ENCODE measurements around the gene GOLGA8N.
"Not testable (repeated sequence)": the region's sequence is repeated elsewhere in the genome, so short reads cannot be mapped to it uniquely, and the experiment has no call there.

Gene GOLGA8N

DNA sequence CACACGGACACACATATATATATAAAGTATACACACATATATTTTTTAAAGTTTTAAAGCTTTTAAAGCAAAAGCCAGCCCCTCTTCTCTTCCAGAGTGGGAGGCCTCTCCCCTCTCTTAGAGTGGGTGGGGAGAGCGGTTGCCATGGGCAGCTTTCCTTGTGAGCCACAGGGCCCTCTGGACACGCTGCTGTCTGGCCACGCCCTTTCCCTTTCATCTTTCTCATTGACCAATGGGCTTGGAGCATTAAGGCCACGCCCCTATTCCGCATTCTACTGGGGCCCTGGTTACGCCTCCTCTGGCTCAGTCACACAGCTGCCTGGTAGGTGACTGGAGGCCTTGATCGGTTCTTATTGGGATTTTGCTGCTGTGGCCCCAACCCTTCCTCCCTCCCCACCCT is at the start of gene GOLGA8N:
TSS of gene GOLGA8N (plus strand) at position 306 of the 400 bp plus-strand sequence.
- not testable (repeated sequence) for H3K4me3 ChIP-seq (ENCODE audit: low read length)

GRCh38 chr15:32543456-32543855 is 49.8 kb upstream of the GOLGA8N start:
- not testable (repeated sequence) for H3K4me3 ChIP-seq (ENCODE audit: low read length)

- H3K4me3 ChIP-seq (ENCODE audit: low read length) = not testable (repeated sequence)
These were observed 48.1 kb upstream of the GOLGA8N start for GRCh38 chr15:32545129-32545528.

DNA sequence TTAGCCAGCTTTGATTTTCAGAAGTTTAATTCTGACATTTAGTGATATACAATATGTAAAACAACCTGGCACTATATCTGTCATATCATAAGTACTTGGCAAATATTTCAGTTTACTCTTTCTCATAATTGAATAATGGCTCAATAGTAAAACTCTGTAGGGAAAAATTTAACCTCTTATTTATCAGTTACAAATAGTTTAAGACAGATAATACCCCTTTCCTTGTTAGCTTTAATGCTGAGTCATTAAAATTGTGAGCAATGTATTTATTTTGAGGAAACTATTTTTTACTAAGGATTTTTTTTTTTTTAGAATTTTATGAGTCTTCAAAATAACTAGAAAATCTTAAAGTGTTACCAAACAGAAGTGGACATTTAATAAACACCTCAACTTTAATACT is 38.7 kb upstream of the GOLGA8N start:
- not testable (repeated sequence) for H3K4me3 ChIP-seq (ENCODE audit: low read length)

GRCh38 chr15:32562198-32562597 is 31.1 kb upstream of the GOLGA8N start:
- H3K4me3 ChIP-seq (ENCODE audit: low read length) = not testable (repeated sequence)

DNA sequence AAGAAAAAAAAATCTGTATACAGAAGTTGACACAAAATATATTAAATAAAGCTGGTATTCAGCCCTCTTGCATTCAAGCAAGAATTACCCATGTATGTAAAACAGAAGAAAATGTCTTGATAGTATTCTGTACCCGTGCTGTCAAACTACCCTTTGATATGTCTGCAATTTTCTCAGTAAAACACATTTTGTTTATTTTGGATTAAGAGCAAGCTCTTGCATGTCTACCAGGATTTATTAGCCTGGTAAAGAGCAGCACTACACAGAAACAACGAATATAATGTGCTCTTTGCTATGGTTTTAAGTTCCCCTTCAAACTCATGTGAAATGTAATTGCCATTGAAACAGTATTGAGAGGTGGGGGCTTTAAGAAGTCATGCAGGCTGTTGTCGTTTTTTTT is 24.3 kb upstream of the GOLGA8N start:
- not testable (repeated sequence) for H3K4me3 ChIP-seq (ENCODE audit: low read length)

- not testable (repeated sequence) for H3K4me3 ChIP-seq (ENCODE audit: low read length)
These were observed 14.8 kb upstream of the GOLGA8N start for GRCh38 chr15:32578482-32578881.

DNA sequence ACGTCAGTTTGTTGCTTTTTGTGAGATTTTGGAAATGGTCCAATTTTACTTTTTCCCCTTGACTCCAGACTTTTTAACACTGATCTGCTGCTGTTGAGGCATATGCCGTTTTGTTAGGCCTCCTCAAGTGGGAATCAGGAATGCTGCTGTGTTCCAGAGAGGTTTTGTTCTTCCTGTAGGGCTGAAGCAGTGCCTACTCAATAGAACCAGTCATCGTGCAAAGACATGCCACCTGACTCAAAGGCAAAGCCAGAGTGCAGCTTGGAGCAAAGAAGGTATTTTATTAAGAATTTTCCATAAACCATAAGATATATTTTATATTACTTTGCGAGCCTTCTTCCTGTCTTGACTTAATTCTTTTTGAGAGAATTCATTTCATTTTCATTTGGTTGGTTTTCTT is 7.4 kb upstream of the GOLGA8N start:
- not testable (repeated sequence) for H3K4me3 ChIP-seq (ENCODE audit: low read length)

GRCh38 chr15:32609518-32609917 is 16.3 kb downstream of the GOLGA8N start:
- H3K4me3 ChIP-seq (ENCODE audit: low read length) = not testable (repeated sequence)

DNA sequence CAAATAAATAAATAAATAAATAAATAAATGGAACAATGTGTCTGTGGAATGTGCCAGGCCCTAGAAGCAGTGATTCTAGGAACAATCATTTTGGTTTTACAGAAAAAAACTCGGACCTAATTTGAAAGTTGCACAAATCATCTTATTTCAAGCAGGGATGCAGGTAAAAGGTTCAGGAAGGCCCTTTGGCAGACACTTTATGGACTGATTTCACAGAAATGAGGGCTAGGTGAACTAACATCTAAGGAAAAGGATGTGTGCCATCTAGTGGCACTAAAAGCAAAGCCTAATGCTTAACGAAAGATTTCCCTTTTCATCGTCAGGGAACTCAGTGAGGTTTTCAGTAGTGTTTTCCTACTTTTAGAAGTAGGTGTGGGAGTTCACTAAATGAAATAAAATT is 17.5 kb downstream of the GOLGA8N start:
- not testable (repeated sequence) for H3K4me3 ChIP-seq (ENCODE audit: low read length)

GRCh38 chr15:32614712-32615050 is 21.4 kb downstream of the GOLGA8N start:
- H3K4me3 ChIP-seq (ENCODE audit: low read length) = peak overlapping the region; percentile 70; the same call in 1 of the 2 replicates

GRCh38 chr15:32615051-32615870 is 22.0 kb downstream of the GOLGA8N start, which contains the start of gene ARHGAP11A:
Gene ARHGAP11A (plus strand): TSS chr15:32615504. CDS start chr15:32616212, 708 bp downstream.
- peak within 1 kb of the TSS; percentile 99 for H3K4me3 ChIP-seq (ENCODE audit: low read length)

DNA sequence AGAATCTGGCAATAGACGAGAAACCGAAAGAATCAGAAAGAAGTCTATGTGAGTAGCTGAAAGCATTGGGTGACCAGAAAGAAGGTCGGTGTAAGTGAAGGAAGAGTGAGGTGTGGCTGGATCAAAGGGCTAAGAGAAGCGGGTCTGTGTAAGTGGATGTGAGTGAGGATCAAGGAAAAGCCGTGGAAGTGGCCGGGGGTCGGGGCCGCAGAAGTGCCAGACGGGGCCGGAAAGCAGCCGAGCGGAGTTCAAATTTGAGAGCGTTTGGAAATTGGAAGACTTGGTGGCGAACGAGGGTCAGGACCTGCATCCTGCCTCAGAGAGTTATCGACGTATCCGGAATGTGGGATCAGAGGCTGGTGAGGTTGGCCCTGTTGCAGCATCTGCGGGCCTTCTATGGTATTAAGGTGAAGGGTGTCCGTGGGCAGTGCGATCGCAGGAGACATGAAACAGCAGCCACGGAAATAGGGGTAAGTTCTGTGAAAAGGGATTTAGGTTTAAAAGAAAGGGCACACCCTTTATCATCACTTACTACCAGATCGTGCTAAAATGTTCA is 22.7 kb downstream of the GOLGA8N start:
- peak overlapping the region; percentile 99 for H3K4me3 ChIP-seq (ENCODE audit: low read length)

- no peak for TF ChIP-seq ZNF274 (IDR thresholded peaks at IDR 0.05; ENCODE audit: low read depth, low read length)
- no peak overlapping the region for H3K4me3 ChIP-seq (ENCODE audit: low read length)
These were observed 43.2 kb downstream of the GOLGA8N start for GRCh38 chr15:32636410-32636809.

DNA sequence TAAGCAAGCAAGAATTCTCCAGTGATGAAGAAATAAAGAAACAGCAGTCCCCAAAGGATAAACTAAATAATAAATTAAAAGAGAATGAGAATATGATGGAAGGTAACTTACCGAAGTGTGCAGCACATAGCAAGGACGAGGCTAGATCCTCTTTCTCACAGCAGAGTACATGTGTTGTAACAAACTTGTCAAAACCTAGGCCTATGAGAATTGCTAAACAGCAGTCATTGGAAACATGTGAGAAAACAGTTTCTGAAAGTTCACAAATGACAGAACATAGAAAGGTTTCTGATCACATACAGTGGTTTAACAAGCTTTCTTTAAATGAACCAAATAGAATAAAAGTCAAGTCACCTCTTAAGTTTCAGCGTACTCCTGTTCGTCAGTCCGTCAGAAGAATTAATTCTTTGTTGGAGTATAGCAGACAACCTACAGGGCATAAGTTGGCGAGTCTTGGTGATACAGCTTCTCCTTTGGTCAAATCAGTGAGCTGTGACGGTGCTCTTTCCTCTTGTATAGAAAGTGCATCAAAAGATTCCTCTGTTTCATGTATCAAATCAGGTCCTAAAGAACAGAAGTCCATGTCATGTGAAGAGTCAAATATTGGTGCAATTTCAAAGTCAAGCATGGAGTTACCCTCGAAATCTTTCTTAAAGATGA is 43.8 kb downstream of the GOLGA8N start:
- no peak overlapping the region for H3K4me3 ChIP-seq (ENCODE audit: low read length)
- TF ChIP-seq ZNF274 (IDR thresholded peaks at IDR 0.05; ENCODE audit: low read depth, low read length) = no peak

- no peak overlapping the region for H3K4me3 ChIP-seq (ENCODE audit: low read length)
- no peak for TF ChIP-seq ZNF274 (IDR thresholded peaks at IDR 0.05; ENCODE audit: low read depth, low read length)
These were observed 44.4 kb downstream of the GOLGA8N start for GRCh38 chr15:32637704-32638103.
